CD4-positive, alpha-beta memory T cell (primary cell): ENCODE data around the gene FRRS1L. TPM values are rescaled to one million over a fixed set of nuclear protein-coding genes. Genes with fewer than 3 reads are reported as not detected.

ENCODE experiments used
- CTCF ChIA-PET: fragments of 350-600 bp; sonication (Branson Sonifier 250); formaldehyde crosslinking; loops from one replicate; lab custom pipeline; 2021; ENCODE audit warnings: inconsistent platforms; ENCODE audit not compliant: partially characterized antibody; lab: Charles Lee
- POLR2A ChIA-PET: fragments of 350-600 bp; sonication (Branson Sonifier 250); formaldehyde crosslinking; loops from one replicate; lab custom pipeline; 2021; ENCODE audit not compliant: partially characterized antibody; lab: Charles Lee
- DNase-seq, 5 donors: peaks; one replicate each; pipeline versions ENCODE4 v3.0.0 to v3.0.0-alpha.2; 2020 to 2022; ENCODE audit warnings: mixed read lengths in 1 of 5
- H3K27ac ChIP-seq: one replicate; pipeline ENCODE4 v1.7.0; 2013; ENCODE audit warnings: low read depth, low read length
- H3K27me3 ChIP-seq: 2 replicates; pipeline ENCODE4 v1.7.0; 2013; ENCODE audit warnings: mild to moderate bottlenecking, low read length, moderate library complexity; ENCODE audit not compliant: insufficient read depth
- H3K36me3 ChIP-seq: 2 replicates; pipeline ENCODE4 v1.7.0; 2013; ENCODE audit warnings: mild to moderate bottlenecking, low read length, moderate library complexity; ENCODE audit not compliant: insufficient read depth
- H3K4me1 ChIP-seq: 2 replicates; pipeline ENCODE4 v1.7.0; 2013; ENCODE audit warnings: mild to moderate bottlenecking, low read length, moderate library complexity; ENCODE audit not compliant: insufficient read depth
- H3K4me3 ChIP-seq, 2 donors: one replicate each; pipeline ENCODE4 v1.7.0; 2013; ENCODE audit warnings: low read length in 2 of 2, mild to moderate bottlenecking in 1 of 2
- H3K9me3 ChIP-seq, 2 donors: one replicate each; pipeline ENCODE4 v1.7.0; 2013; ENCODE audit warnings: low read length in 2 of 2, control low read depth in 1 of 2; ENCODE audit not compliant: control insufficient read depth in 1 of 2
- H3K27ac Mint-ChIP-seq, 7 donors: one replicate each; pipeline ENCODE4 v1.8.0; 2020 to 2021; ENCODE audit warnings: mixed read lengths in 7 of 7, mild to moderate bottlenecking in 6 of 7, inconsistent platforms in 3 of 7, moderate library complexity in 3 of 7
- H3K27me3 Mint-ChIP-seq, 2 donors: one replicate each; pipeline ENCODE4 v1.8.0; 2020 to 2021; ENCODE audit warnings: mixed read lengths in 2 of 2
- H3K36me3 Mint-ChIP-seq, 2 donors: one replicate each; pipeline ENCODE4 v1.8.0; 2020 to 2021; ENCODE audit warnings: mixed read lengths in 2 of 2, inconsistent platforms in 1 of 2, mild to moderate bottlenecking in 1 of 2
- H3K4me1 Mint-ChIP-seq, 4 donors: one replicate each; pipeline ENCODE4 v1.8.0; 2020 to 2021; ENCODE audit warnings: mixed read lengths in 4 of 4, mild to moderate bottlenecking in 1 of 4
- H3K4me3 Mint-ChIP-seq, 8 donors: one replicate each; pipeline ENCODE4 v1.8.0; 2020 to 2021; ENCODE audit warnings: mixed read lengths in 8 of 8, mild to moderate bottlenecking in 7 of 8, moderate library complexity in 6 of 8, inconsistent platforms in 3 of 8
- H3K9me3 Mint-ChIP-seq, 8 donors: one replicate each; pipeline ENCODE4 v1.8.0; 2020 to 2021; ENCODE audit warnings: mixed read lengths in 8 of 8, mild to moderate bottlenecking in 5 of 8, inconsistent platforms in 3 of 8, moderate library complexity in 1 of 8
- intact Hi-C: fragments of 100-400 bp; cut with micrococcal nuclease; formaldehyde crosslinking; loops from one replicate; pipeline ENCODE4 v1.15.1; 2023
- polyA plus RNA-seq, 2 donors: library from polyadenylated mRNA; unstranded; fragments of 300-500 nt; fragmentation: Illumina TruSeq; gene quantifications; one replicate each; pipeline ENCODE4 v1.2.3, GENCODE V29; 2021
- total RNA-seq, 2 experiments: library from RNA; stranded (reverse); gene quantifications; one replicate each; pipeline ENCODE4 v1.2.3, GENCODE V29; 2021

Gene FRRS1L
- not detected for total RNA-seq
- not detected for polyA plus RNA-seq

DNA sequence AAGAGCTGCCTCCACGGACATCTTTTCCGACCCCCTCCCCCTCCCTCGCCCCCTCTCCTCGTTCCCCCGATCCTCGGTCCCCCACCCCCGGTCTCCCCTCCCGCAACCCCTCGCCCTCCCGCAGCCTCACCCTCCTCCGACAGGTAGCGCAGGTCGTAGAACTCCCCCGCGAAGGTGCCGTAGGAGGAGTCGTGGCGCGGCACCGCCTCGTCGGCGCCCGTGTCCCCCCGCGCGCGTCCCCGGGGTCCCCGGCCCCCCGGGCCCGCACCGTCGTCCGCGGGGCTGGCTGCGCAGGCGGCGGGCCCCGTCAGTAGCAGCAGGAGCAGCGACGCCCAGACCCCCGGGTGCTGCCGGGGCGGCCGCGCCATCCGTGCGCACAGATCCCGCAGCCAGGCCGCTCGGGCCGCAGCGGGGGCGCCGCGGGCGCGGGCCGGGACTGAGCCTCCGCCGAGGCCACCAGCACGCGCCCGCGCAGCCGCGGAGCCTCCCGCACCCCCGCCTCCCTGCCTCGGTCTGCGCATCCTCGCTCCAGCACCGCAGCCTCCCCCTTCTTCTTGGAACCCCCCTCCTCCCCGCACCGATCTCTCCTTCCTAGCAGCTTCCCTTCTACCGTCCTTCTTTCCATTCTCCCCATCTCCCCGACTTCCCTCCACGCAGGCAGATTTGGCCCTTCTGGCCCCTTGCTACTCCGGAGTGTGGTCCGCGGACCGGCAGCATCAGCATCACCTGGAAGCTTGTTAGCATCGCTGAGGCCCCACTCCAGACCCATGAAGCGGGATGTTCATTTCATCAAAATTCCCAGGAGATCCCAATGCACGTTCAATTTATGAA is at the start of gene FRRS1L:
TSS of gene FRRS1L (minus strand) at position 479 of the 831 bp plus-strand sequence. CDS start at position 368, 111 bp downstream.
- Mint-ChIP-seq H3K4me1 (peaks cover 0 to 4% (median 3%) of the 10 kb centered on the region in 4 donors), H3K27ac (no peak within 1 kb of the TSS), H3K27me3 (peaks cover 35 to 40% of the 10 kb centered on the region in 2 donors), H3K4me3 (peak within 1 kb of the TSS in 6 of 8 donors; percentile 12 to 68 (median 50)), H3K9me3 (peaks cover 0 to 6% (median 2%) of the 10 kb centered on the region in 8 donors), H3K36me3 (peaks cover 0 to 3% of the 10 kb centered on the region in 2 donors)
- no peak within 1 kb of the TSS for H3K4me3 ChIP-seq
- ChIA-PET POLR2A (no interaction called here), CTCF (no interaction called here)
- no peak within 1 kb of the TSS for H3K27ac ChIP-seq
- H3K4me1 ChIP-seq = no peaks in the 10 kb centered on the region
- DNase-seq = no peak
- H3K36me3 ChIP-seq = no peaks in the 10 kb centered on the region
- no peaks in the 10 kb centered on the region for H3K9me3 ChIP-seq
- intact Hi-C loops = no loop called here
- peaks cover 7% of the 10 kb centered on the region for H3K27me3 ChIP-seq

DNA sequence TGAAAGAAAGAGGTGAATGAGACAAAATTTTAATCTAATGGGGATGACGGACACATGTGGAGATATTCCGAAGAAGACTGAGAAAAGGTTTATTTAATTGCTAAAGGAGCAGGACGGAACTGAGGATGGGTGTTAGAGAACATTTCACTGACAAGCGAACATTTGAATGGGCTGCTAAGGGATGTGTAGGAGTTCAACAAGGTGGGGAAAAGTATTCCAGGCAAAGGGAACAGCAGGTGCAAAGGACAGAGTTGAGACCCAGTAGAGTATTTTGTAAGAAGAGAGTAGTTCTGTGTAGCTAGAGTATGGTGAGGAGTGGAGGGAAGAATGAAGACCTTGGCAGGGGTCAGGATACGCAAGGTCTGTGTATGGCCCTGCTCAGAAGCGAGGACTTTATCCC is 47.4 kb upstream of the FRRS1L start:
- H3K36me3 ChIP-seq = no peaks in the 10 kb centered on the region
- H3K4me3 ChIP-seq = no peak overlapping the region
- H3K4me1 ChIP-seq = no peaks in the 10 kb centered on the region
- intact Hi-C loops = no loop called here
- no peaks in the 10 kb centered on the region for H3K36me3 Mint-ChIP-seq
- H3K27ac Mint-ChIP-seq = no peak overlapping the region
- H3K9me3 Mint-ChIP-seq = no peaks in the 10 kb centered on the region
- POLR2A ChIA-PET = no interaction called here
- H3K27me3 Mint-ChIP-seq = peaks cover 10 to 17% of the 10 kb centered on the region in 2 donors
- no peaks in the 10 kb centered on the region for H3K27me3 ChIP-seq
- no peak for DNase-seq
- H3K27ac ChIP-seq = no peak overlapping the region
- H3K4me1 Mint-ChIP-seq = no peaks in the 10 kb centered on the region
- H3K4me3 Mint-ChIP-seq = no peak overlapping the region
- H3K9me3 ChIP-seq = no peaks in the 10 kb centered on the region
- CTCF ChIA-PET = interaction anchor here (1.0 kb wide), 1 partner anchor 205 kb away, joined by 3 read pairs; no protein-coding TSS in a partner anchor

- no peaks in the 10 kb centered on the region for H3K36me3 ChIP-seq
- Mint-ChIP-seq H3K36me3 (no peaks in the 10 kb centered on the region), H3K27me3 (peaks cover 6 to 13% of the 10 kb centered on the region in 2 donors), H3K4me1 (no peaks in the 10 kb centered on the region), H3K4me3 (no peak overlapping the region), H3K27ac (no peak overlapping the region), H3K9me3 (no peaks in the 10 kb centered on the region)
- no peaks in the 10 kb centered on the region for H3K9me3 ChIP-seq
- intact Hi-C loops = no loop called here
- CTCF ChIA-PET = no interaction called here
- POLR2A ChIA-PET = no interaction called here
- no peak for DNase-seq
- H3K4me1 ChIP-seq = no peaks in the 10 kb centered on the region
- no peaks in the 10 kb centered on the region for H3K27me3 ChIP-seq
- no peak overlapping the region for H3K27ac ChIP-seq
- H3K4me3 ChIP-seq = no peak overlapping the region
These were observed 46.5 kb upstream of the FRRS1L start for GRCh38 chr9:109213285-109214121.

- no peaks in the 10 kb centered on the region for H3K27me3 ChIP-seq
- H3K36me3 Mint-ChIP-seq = no peaks in the 10 kb centered on the region
- peaks cover 3 to 13% of the 10 kb centered on the region in 2 donors for H3K27me3 Mint-ChIP-seq
- H3K4me3 Mint-ChIP-seq = no peak overlapping the region
- no peaks in the 10 kb centered on the region for H3K9me3 ChIP-seq
- H3K27ac Mint-ChIP-seq = no peak overlapping the region
- no peaks in the 10 kb centered on the region for H3K36me3 ChIP-seq
- DNase-seq = no peak
- CTCF ChIA-PET = no interaction called here
- intact Hi-C loops = no loop called here
- POLR2A ChIA-PET = no interaction called here
- H3K4me1 ChIP-seq = no peaks in the 10 kb centered on the region
- H3K27ac ChIP-seq = no peak overlapping the region
- H3K4me3 ChIP-seq = no peak overlapping the region
- no peaks in the 10 kb centered on the region for H3K9me3 Mint-ChIP-seq
- no peaks in the 10 kb centered on the region for H3K4me1 Mint-ChIP-seq
These were observed 45.7 kb upstream of the FRRS1L start for GRCh38 chr9:109212768-109213167.

- Histone ChIP-seq H3K9me3 (no peaks in the 10 kb centered on the region), H3K4me1 (no peaks in the 10 kb centered on the region), H3K27me3 (no peaks in the 10 kb centered on the region), H3K27ac (no peak overlapping the region), H3K36me3 (no peaks in the 10 kb centered on the region), H3K4me3 (no peak overlapping the region)
- no peak for DNase-seq
- Mint-ChIP-seq H3K36me3 (no peaks in the 10 kb centered on the region), H3K27ac (no peak overlapping the region), H3K9me3 (peaks cover 0 to 2% (median 0%) of the 10 kb centered on the region in 8 donors), H3K4me1 (no peaks in the 10 kb centered on the region), H3K4me3 (no peak overlapping the region), H3K27me3 (peaks cover 2 to 7% of the 10 kb centered on the region in 2 donors)
- POLR2A ChIA-PET = no interaction called here
- intact Hi-C loops = no loop called here
- CTCF ChIA-PET = no interaction called here
These were observed 39.6 kb upstream of the FRRS1L start for GRCh38 chr9:109206670-109207069.

DNA sequence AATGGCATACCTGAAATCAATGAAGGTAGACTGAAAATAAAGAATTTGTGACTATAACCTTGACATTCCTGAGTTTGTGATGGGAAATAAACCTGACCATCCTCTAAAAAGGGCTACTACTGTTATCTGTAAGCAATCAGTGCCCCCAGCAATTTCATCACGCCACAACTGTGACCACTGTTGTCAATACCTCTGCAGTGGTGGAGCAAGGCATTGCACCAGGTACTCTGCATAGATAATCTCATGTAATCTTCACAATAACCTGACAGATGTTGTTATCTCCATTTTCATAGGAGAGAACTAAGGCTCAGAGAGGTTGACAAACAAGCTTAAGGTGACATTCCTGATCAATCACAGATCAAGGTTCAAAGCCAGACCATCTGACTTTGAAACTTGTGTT is 38.5 kb upstream of the FRRS1L start:
- H3K4me3 ChIP-seq = no peak overlapping the region
- Mint-ChIP-seq H3K36me3 (no peaks in the 10 kb centered on the region), H3K4me3 (no peak overlapping the region), H3K27ac (peak overlapping the region in 1 of 7 donors; percentile 44), H3K27me3 (peaks cover 2 to 7% of the 10 kb centered on the region in 2 donors), H3K9me3 (peaks cover 0 to 2% (median 0%) of the 10 kb centered on the region in 8 donors), H3K4me1 (no peaks in the 10 kb centered on the region)
- H3K4me1 ChIP-seq = no peaks in the 10 kb centered on the region
- DNase-seq = no peak
- ChIA-PET CTCF (interaction anchor here (0.6 to 1.3 kb wide), 3 partner anchors 16 to 82 kb away, joined by 3 to 4 read pairs (median 3); no protein-coding TSS in a partner anchor), POLR2A (no interaction called here)
- H3K9me3 ChIP-seq = no peaks in the 10 kb centered on the region
- H3K27me3 ChIP-seq = no peaks in the 10 kb centered on the region
- H3K27ac ChIP-seq = no peak overlapping the region
- no peaks in the 10 kb centered on the region for H3K36me3 ChIP-seq
- intact Hi-C loops = no loop called here

GRCh38 chr9:109203761-109204360 is 36.8 kb upstream of the FRRS1L start:
- CTCF ChIA-PET = no interaction called here

More at GRCh38 chr9:109203761-109204360, 36.8 kb upstream of the FRRS1L start:
- peaks cover 3 to 13% of the 10 kb centered on the region in 2 donors for H3K27me3 Mint-ChIP-seq
- POLR2A ChIA-PET = no interaction called here
- Histone ChIP-seq H3K27me3 (no peaks in the 10 kb centered on the region), H3K4me3 (no peak overlapping the region), H3K27ac (no peak overlapping the region), H3K9me3 (no peaks in the 10 kb centered on the region), H3K4me1 (no peaks in the 10 kb centered on the region), H3K36me3 (no peaks in the 10 kb centered on the region)
- H3K4me1 Mint-ChIP-seq = no peaks in the 10 kb centered on the region
- H3K27ac Mint-ChIP-seq = no peak overlapping the region
- no peaks in the 10 kb centered on the region for H3K36me3 Mint-ChIP-seq
- H3K4me3 Mint-ChIP-seq = no peak overlapping the region
- H3K9me3 Mint-ChIP-seq = peaks cover 0 to 2% (median 0%) of the 10 kb centered on the region in 8 donors
- no peak for DNase-seq
- intact Hi-C loops = no loop called here
